Ishikawa (cell line): ENCODE data around the gene CCDC177.

ENCODE experiments used
- CEBPB ChIP-seq: IDR thresholded peaks from 2 replicates; pipeline ENCODE4 v1.6.1; 2012
- CREB1 ChIP-seq: IDR thresholded peaks from 2 replicates; pipeline ENCODE4 v1.6.1; 2012; ENCODE audit warnings: low read depth
- EP300 ChIP-seq: IDR thresholded peaks from 2 replicates; pipeline ENCODE4 v1.6.1; 2012; ENCODE audit warnings: borderline replicate concordance
- NFIC ChIP-seq: IDR thresholded peaks from 2 replicates; pipeline ENCODE4 v1.6.1; 2012
- RAD21 ChIP-seq: IDR thresholded peaks from 2 replicates; pipeline ENCODE4 v1.6.1; 2012; ENCODE audit warnings: low read depth
- TAF1 ChIP-seq: IDR thresholded peaks from 2 replicates; pipeline ENCODE4 v1.6.1; 2012; ENCODE audit warnings: low read depth, mild to moderate bottlenecking
- TEAD4 ChIP-seq: IDR thresholded peaks from 2 replicates; pipeline ENCODE4 v1.6.1; 2012
- YY1 ChIP-seq: IDR thresholded peaks from 2 replicates; pipeline ENCODE4 v1.6.1; 2012; ENCODE audit warnings: low read depth
- TF ChIP-seq, protein P1 (sequence below): IDR thresholded peaks from 2 replicates; pipeline ENCODE4 v1.6.1; 2012
- TF ChIP-seq, protein P2 (sequence below): IDR thresholded peaks from 2 replicates; pipeline ENCODE4 v1.6.1; 2012
- TF ChIP-seq, protein P3 (sequence below): IDR thresholded peaks from 2 replicates; pipeline ENCODE4 v1.6.1; 2012; ENCODE audit warnings: low read depth, mild to moderate bottlenecking

DNA sequence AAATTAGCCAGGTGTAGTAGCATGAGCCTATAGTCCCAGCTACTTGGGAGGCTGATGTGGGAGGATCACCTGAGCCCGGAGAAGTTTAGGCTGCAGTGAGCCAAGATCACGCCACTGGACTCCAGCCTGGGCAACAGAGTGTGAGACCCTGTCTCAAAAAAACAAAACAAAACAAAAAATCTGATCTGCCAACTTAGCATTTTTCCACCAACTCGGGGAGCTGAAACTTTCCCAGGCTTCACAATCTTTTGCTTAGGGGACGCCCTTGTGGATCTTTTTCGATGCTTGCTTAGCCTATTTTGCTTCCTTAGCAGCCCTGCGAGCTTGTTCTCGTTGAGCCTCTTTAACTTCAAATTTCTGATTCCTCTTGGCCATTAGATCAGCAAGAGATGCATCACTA, 13.8 kb downstream of the CCDC177 start:
- TF ChIP-seq EP300 (no peak), TAF1 (no peak), NFIC (no peak), CEBPB (no peak), TEAD4 (no peak), CREB1 (no peak), RAD21 (no peak), YY1 (no peak)
- TF ChIP-seq, protein P1, sequence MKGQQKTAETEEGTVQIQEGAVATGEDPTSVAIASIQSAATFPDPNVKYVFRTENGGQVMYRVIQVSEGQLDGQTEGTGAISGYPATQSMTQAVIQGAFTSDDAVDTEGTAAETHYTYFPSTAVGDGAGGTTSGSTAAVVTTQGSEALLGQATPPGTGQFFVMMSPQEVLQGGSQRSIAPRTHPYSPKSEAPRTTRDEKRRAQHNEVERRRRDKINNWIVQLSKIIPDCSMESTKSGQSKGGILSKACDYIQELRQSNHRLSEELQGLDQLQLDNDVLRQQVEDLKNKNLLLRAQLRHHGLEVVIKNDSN: no peak
- TF ChIP-seq, protein P2, sequence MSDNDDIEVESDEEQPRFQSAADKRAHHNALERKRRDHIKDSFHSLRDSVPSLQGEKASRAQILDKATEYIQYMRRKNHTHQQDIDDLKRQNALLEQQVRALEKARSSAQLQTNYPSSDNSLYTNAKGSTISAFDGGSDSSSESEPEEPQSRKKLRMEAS: no peak
- TF ChIP-seq, protein P3, sequence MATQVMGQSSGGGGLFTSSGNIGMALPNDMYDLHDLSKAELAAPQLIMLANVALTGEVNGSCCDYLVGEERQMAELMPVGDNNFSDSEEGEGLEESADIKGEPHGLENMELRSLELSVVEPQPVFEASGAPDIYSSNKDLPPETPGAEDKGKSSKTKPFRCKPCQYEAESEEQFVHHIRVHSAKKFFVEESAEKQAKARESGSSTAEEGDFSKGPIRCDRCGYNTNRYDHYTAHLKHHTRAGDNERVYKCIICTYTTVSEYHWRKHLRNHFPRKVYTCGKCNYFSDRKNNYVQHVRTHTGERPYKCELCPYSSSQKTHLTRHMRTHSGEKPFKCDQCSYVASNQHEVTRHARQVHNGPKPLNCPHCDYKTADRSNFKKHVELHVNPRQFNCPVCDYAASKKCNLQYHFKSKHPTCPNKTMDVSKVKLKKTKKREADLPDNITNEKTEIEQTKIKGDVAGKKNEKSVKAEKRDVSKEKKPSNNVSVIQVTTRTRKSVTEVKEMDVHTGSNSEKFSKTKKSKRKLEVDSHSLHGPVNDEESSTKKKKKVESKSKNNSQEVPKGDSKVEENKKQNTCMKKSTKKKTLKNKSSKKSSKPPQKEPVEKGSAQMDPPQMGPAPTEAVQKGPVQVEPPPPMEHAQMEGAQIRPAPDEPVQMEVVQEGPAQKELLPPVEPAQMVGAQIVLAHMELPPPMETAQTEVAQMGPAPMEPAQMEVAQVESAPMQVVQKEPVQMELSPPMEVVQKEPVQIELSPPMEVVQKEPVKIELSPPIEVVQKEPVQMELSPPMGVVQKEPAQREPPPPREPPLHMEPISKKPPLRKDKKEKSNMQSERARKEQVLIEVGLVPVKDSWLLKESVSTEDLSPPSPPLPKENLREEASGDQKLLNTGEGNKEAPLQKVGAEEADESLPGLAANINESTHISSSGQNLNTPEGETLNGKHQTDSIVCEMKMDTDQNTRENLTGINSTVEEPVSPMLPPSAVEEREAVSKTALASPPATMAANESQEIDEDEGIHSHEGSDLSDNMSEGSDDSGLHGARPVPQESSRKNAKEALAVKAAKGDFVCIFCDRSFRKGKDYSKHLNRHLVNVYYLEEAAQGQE: no peak
